Osteoblast (primary cell): Measurements from ENCODE around the gene FOS. TPM values are rescaled to one million over a fixed set of nuclear protein-coding genes. Genes with fewer than 3 reads are reported as not detected.

Experiments used
- DNase-seq: peaks from one replicate; pipeline ENCODE4 v3.0.0; 2011; ENCODE audit warnings: low spot score, mixed read lengths; ENCODE audit not compliant: insufficient read length; ENCODE audit errors: missing footprints
- H2AFZ ChIP-seq: 2 replicates; pipeline ENCODE4 v1.6.0; 2011; ENCODE audit warnings: mild to moderate bottlenecking, low read length
- H3K27ac ChIP-seq: 2 replicates; pipeline ENCODE4 v1.5.1; 2011; ENCODE audit warnings: mild to moderate bottlenecking, low read depth, low read length, moderate library complexity
- H3K27me3 ChIP-seq: 2 replicates; pipeline ENCODE4 v1.6.0; 2012; ENCODE audit warnings: mild to moderate bottlenecking, control low read depth, inconsistent platforms, low read length, moderate library complexity; ENCODE audit not compliant: insufficient read depth
- H3K36me3 ChIP-seq: 2 replicates; pipeline ENCODE4 v1.5.1; 2011; ENCODE audit warnings: mild to moderate bottlenecking, low read length, control low read depth, moderate library complexity; ENCODE audit not compliant: insufficient read depth
- H3K4me1 ChIP-seq: 2 replicates; pipeline ENCODE4 v1.5.1; 2011; ENCODE audit warnings: mild to moderate bottlenecking, low read length, control low read depth, moderate library complexity; ENCODE audit not compliant: insufficient read depth
- H3K4me2 ChIP-seq: 2 replicates; pipeline ENCODE4 v1.6.0; 2011; ENCODE audit warnings: mild to moderate bottlenecking, low read length; ENCODE audit not compliant: insufficient read depth
- H3K4me3 ChIP-seq: fragments of 200-600 bp; sonication (generic); 3 replicates; pipeline ENCODE4 v1.5.1; 2012; ENCODE audit warnings: mild to moderate bottlenecking, low read length, inconsistent platforms; ENCODE audit not compliant: insufficient read depth
- H3K79me2 ChIP-seq: 2 replicates; pipeline ENCODE4 v1.6.0; 2012; ENCODE audit warnings: mild to moderate bottlenecking, low read length, control low read depth, inconsistent platforms; ENCODE audit not compliant: insufficient read depth
- H3K9me3 ChIP-seq: 2 replicates; pipeline ENCODE4 v1.5.1; 2011; ENCODE audit warnings: low read depth, low read length, control low read depth
- H4K20me1 ChIP-seq: 2 replicates; pipeline ENCODE4 v1.6.0; 2012; ENCODE audit warnings: mild to moderate bottlenecking, low read length, control low read depth; ENCODE audit not compliant: insufficient read depth
- CTCF ChIP-seq: IDR thresholded peaks from 2 replicates; pipeline ENCODE4 v1.5.1; 2011; ENCODE audit warnings: mild to moderate bottlenecking, low read depth, low read length, moderate library complexity; ENCODE audit errors: extremely low read depth
- total RNA-seq: library from RNA; depleted of rRNA; stranded (reverse); fragments of >200 nt; gene quantifications from 2 replicates; pipeline ENCODE4 v1.2.3, GENCODE V29; 2012

Gene FOS
- total RNA-seq: 42.3 and 63.6 TPM in 2 replicates

DNA sequence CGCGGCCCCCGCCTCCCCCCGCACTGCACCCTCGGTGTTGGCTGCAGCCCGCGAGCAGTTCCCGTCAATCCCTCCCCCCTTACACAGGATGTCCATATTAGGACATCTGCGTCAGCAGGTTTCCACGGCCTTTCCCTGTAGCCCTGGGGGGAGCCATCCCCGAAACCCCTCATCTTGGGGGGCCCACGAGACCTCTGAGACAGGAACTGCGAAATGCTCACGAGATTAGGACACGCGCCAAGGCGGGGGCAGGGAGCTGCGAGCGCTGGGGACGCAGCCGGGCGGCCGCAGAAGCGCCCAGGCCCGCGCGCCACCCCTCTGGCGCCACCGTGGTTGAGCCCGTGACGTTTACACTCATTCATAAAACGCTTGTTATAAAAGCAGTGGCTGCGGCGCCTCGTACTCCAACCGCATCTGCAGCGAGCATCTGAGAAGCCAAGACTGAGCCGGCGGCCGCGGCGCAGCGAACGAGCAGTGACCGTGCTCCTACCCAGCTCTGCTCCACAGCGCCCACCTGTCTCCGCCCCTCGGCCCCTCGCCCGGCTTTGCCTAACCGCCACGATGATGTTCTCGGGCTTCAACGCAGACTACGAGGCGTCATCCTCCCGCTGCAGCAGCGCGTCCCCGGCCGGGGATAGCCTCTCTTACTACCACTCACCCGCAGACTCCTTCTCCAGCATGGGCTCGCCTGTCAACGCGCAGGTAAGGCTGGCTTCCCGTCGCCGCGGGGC is at the start of gene FOS:
FOS (plus strand) TSS at position 407 of the 731 bp plus-strand sequence; CDS start at position 562, 155 bp downstream.
- peaks cover 25% of the 10 kb centered on the region for H3K36me3 ChIP-seq
- peaks cover 26% of the 10 kb centered on the region for H3K79me2 ChIP-seq
- peak within 1 kb of the TSS; percentile 99 for H3K4me2 ChIP-seq
- H3K4me1 ChIP-seq: peaks cover 33% of the 10 kb centered on the region
- peak within 1 kb of the TSS; percentile 95 for H3K4me3 ChIP-seq
- H2AFZ ChIP-seq: peak within 1 kb of the TSS; percentile 86
- peak within 1 kb of the TSS; percentile 99 for H3K27ac ChIP-seq
- no peaks in the 10 kb centered on the region for H3K27me3 ChIP-seq
- H4K20me1 ChIP-seq: peaks cover 29% of the 10 kb centered on the region
- no peaks in the 10 kb centered on the region for H3K9me3 ChIP-seq
- no peak for TF ChIP-seq CTCF
- DNase-seq: peak; percentile 99

DNA sequence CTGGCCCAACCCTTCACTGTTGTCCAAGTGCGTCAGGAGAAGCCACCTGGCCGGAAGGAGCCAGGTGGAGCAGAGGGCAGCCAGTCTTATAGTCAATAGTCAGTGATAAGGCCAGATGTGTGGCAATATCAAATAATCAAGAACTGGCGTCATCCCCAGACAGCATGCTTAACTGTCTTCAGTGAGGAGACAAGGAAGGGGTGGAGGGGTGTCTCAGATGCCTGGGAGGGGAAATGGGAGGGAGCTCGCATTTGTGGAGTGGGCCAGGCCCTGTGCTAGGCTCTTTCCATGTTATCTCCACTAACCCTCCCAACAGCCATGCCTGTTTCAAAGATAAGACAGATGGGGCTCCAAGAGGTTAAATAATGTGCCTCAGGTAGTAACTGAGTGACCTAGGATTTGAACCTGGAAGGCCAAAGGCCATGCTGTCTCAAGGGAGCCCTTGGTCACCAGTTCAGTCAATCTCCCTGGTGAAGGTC is 48.9 kb upstream of the FOS start:
- Histone ChIP-seq H3K27ac (no peak overlapping the region), H3K79me2 (no peaks in the 10 kb centered on the region), H3K9me3 (no peaks in the 10 kb centered on the region), H3K4me3 (no peak overlapping the region), H3K27me3 (no peaks in the 10 kb centered on the region), H4K20me1 (no peaks in the 10 kb centered on the region), H2AFZ (no peak overlapping the region), H3K4me1 (peaks cover 12% of the 10 kb centered on the region), H3K4me2 (no peak overlapping the region), H3K36me3 (no peaks in the 10 kb centered on the region)
- TF ChIP-seq CTCF: no peak
- no peak for DNase-seq

- peak; percentile 16 for TF ChIP-seq CTCF
- H3K79me2 ChIP-seq: no peaks in the 10 kb centered on the region
- H3K36me3 ChIP-seq: no peaks in the 10 kb centered on the region
- H3K27ac ChIP-seq: no peak overlapping the region
- no peak overlapping the region for H3K4me2 ChIP-seq
- H3K4me3 ChIP-seq: no peak overlapping the region
- H3K27me3 ChIP-seq: no peaks in the 10 kb centered on the region
- DNase-seq: no peak
- H3K9me3 ChIP-seq: no peaks in the 10 kb centered on the region
- no peak overlapping the region for H2AFZ ChIP-seq
- peaks cover 13% of the 10 kb centered on the region for H3K4me1 ChIP-seq
- no peaks in the 10 kb centered on the region for H4K20me1 ChIP-seq
Measured at GRCh38 chr14:75230140-75230792, 48.4 kb upstream of the FOS start.

DNA sequence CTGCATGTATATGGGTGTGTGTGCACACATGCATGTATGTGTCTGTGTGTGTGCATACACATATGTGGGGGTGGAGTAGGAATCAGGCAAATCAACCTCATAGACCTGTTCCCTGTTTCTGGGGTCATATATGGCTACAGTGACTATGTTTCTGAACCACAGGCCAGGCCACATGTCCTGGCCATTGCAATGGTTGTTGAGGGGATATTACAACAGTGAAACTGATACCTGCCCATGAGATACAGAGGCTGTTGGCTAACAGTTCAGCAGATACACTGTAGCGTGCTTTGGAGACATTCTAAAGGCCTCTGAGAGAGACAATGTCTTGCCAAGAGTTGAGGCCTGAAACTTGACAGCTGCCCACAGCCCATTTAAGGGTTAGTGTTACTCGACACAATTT is 47.3 kb upstream of the FOS start:
- no peaks in the 10 kb centered on the region for H3K9me3 ChIP-seq
- no peak overlapping the region for H2AFZ ChIP-seq
- no peaks in the 10 kb centered on the region for H4K20me1 ChIP-seq
- H3K4me2 ChIP-seq: no peak overlapping the region
- H3K36me3 ChIP-seq: no peaks in the 10 kb centered on the region
- no peak overlapping the region for H3K4me3 ChIP-seq
- H3K27me3 ChIP-seq: no peaks in the 10 kb centered on the region
- H3K4me1 ChIP-seq: peaks cover 13% of the 10 kb centered on the region
- TF ChIP-seq CTCF: no peak
- H3K27ac ChIP-seq: no peak overlapping the region
- H3K79me2 ChIP-seq: no peaks in the 10 kb centered on the region
- DNase-seq: no peak
